ENCODE results near the gene NRN1L. TPM values are rescaled to one million over a fixed set of nuclear protein-coding genes. Genes with fewer than 3 reads are reported as not detected.

The NRN1L gene
- total and polyA plus RNA-seq, 4 donors = 0.14 to 0.33 (median 0.23) TPM

- Histone ChIP-seq H3K9me3 (ENCODE audit: control insufficient read depth in 4 of 4, low read length in 3 of 4) (no peaks in the 10 kb centered on the region), H3K27me3 (ENCODE audit: control insufficient read depth in 4 of 4, insufficient read depth in 4 of 4, low read length in 3 of 4) (no peaks in the 10 kb centered on the region), H3K27ac (ENCODE audit: low read depth in 1 of 2, low read length in 2 of 2) (peak overlapping the region; percentile 87 to 96), H3K4me1 (ENCODE audit: control insufficient read depth in 4 of 4, insufficient read depth in 4 of 4, low read length in 3 of 4) (peaks cover 4 to 34% (median 25%) of the 10 kb centered on the region in 4 donors), H3K9ac (ENCODE audit: low read depth in 1 of 2, low read length in 2 of 2) (peak overlapping the region; percentile 84 to 90), H3K4me3 (ENCODE audit: low read depth in 1 of 3, low read length in 3 of 3) (peak overlapping the region; percentile 65 to 93 (median 78)), H3K36me3 (ENCODE audit: control insufficient read depth in 4 of 4, insufficient read depth in 3 of 4, low read depth in 1 of 4, low read length in 3 of 4) (peaks cover 0 to 18% (median 8%) of the 10 kb centered on the region in 4 donors)
- 2% methylated on average over 55 of the region's 55 CpGs for WGBS
- TF ChIP-seq RAD21 (IDR thresholded peaks at IDR 0.05) = peak; percentile 39 to 41
- TF ChIP-seq REST (IDR thresholded peaks at IDR 0.05) = peak; percentile 80
- peak; percentile 74 for TF ChIP-seq SP1 (IDR thresholded peaks at IDR 0.05)
- no peak for TF ChIP-seq TAF1 (conservative IDR thresholded peaks at IDR 0.05)
- peak; percentile 74 to 93 for TF ChIP-seq GABPA (IDR thresholded peaks at IDR 0.05 in 1 of 2, conservative IDR thresholded peaks at IDR 0.05 in 1 of 2)
- no peak for TF ChIP-seq MAX (IDR thresholded peaks at IDR 0.05)
- peak; percentile 34 to 63 for TF ChIP-seq RXRA (IDR thresholded peaks at IDR 0.05)
- no peak for TF ChIP-seq ZBTB33 (IDR thresholded peaks at IDR 0.05)
- TF ChIP-seq NR2F2 (IDR thresholded peaks at IDR 0.05) = peak; percentile 71
- TF ChIP-seq EGR1 (IDR thresholded peaks at IDR 0.05; ENCODE audit: low read depth in 2 of 2) = peak in 1 of 2 donors; percentile 78
- no peak for TF ChIP-seq FOXA2 (IDR thresholded peaks at IDR 0.05)
- TF ChIP-seq FOXA1 (IDR thresholded peaks at IDR 0.05) = no peak
- TF ChIP-seq ATF3 (IDR thresholded peaks at IDR 0.05) = no peak
- no peak for TF ChIP-seq CTCF (IDR thresholded peaks at IDR 0.05; ENCODE audit: low read depth, low read length, missing input control)
- TF ChIP-seq HNF4A (conservative IDR thresholded peaks at IDR 0.05) = peak in 1 of 2 donors; percentile 15
- TF ChIP-seq HNF4G (IDR thresholded peaks at IDR 0.05) = no peak
- no peak for TF ChIP-seq JUND (IDR thresholded peaks at IDR 0.05)
- TF ChIP-seq YY1 (IDR thresholded peaks at IDR 0.05) = peak; percentile 94
- peak; percentile 90 for DNase-seq (ENCODE audit: low spot score)
Measured at GRCh38 chr16:67935402-67936123, 50.9 kb downstream of the NRN1L start.

Small RNAs within 50 kb of the gene (small RNA-seq; reads per million reads assigned to genes)
- gene AC040162.2 = not detected
- not detected for gene NRN1L

Other genes starting within 250 kb of the NRN1L start
- 1 to 10 TPM in 1 of 2 donors, under 1 TPM in 1; 0.51 to 1.3 TPM for gene CARMIL2, start 239.7 kb upstream of the NRN1L start, total RNA-seq
- gene CARMIL2, start 239.7 kb upstream of the NRN1L start, polyA plus RNA-seq = under 1 TPM in 1 of 2 donors, not detected in 1; 0.39 TPM
- gene ACD, start 224.6 kb upstream of the NRN1L start, total RNA-seq = 1 to 10 TPM; 4.3 to 5.6 TPM
- gene ACD, start 224.6 kb upstream of the NRN1L start, polyA plus RNA-seq = 1 to 10 TPM; 4.7 to 5.6 TPM
- gene PARD6A, start 223.9 kb upstream of the NRN1L start, total RNA-seq = 1 to 10 TPM in 1 of 2 donors, under 1 TPM in 1; 0.42 to 1.4 TPM
- 1 to 10 TPM; 2.2 to 2.4 TPM for gene PARD6A, start 223.9 kb upstream of the NRN1L start, polyA plus RNA-seq
- gene ENKD1, start 218.1 kb upstream of the NRN1L start, total RNA-seq = 1 to 10 TPM; 3.0 to 7.8 TPM
- gene ENKD1, start 218.1 kb upstream of the NRN1L start, polyA plus RNA-seq = 1 to 10 TPM; 2.6 to 6.5 TPM
- 1 to 10 TPM; 1.2 to 1.9 TPM for gene C16orf86, start 218.1 kb upstream of the NRN1L start, total RNA-seq
- gene C16orf86, start 218.1 kb upstream of the NRN1L start, polyA plus RNA-seq = 1 to 10 TPM; 2.3 to 2.6 TPM
- 10 to 100 TPM; 12.7 to 48.8 TPM for gene GFOD2, start 165.6 kb upstream of the NRN1L start, total RNA-seq
- 10 to 100 TPM; 20.7 to 37.1 TPM for gene GFOD2, start 165.6 kb upstream of the NRN1L start, polyA plus RNA-seq
- 10 to 100 TPM in 1 of 2 donors, 1 to 10 TPM in 1; 9.8 to 12.8 TPM for gene RANBP10, start 78.3 kb upstream of the NRN1L start, total RNA-seq
- gene RANBP10, start 78.3 kb upstream of the NRN1L start, polyA plus RNA-seq = 10 to 100 TPM; 14.9 to 15.5 TPM
- under 1 TPM; 0.09 to 0.75 TPM for gene TSNAXIP1, start 78.0 kb upstream of the NRN1L start, total RNA-seq
- 1 to 10 TPM in 1 of 2 donors, under 1 TPM in 1; 0.62 to 1.5 TPM for gene TSNAXIP1, start 78.0 kb upstream of the NRN1L start, polyA plus RNA-seq
- 10 to 100 TPM; 14.1 to 19.7 TPM for gene THAP11, start 42.6 kb upstream of the NRN1L start, total RNA-seq
- gene THAP11, start 42.6 kb upstream of the NRN1L start, polyA plus RNA-seq = 1 to 10 TPM; 6.7 to 9.5 TPM
- 10 to 100 TPM; 27.4 to 69.5 TPM for gene NUTF2, start 38.0 kb upstream of the NRN1L start, total RNA-seq
- gene NUTF2, start 38.0 kb upstream of the NRN1L start, polyA plus RNA-seq = 10 to 100 TPM; 51.0 to 58.7 TPM
- 10 to 100 TPM; 15.9 to 22.7 TPM for gene CENPT, start 37.2 kb upstream of the NRN1L start, total RNA-seq
- gene CENPT, start 37.2 kb upstream of the NRN1L start, polyA plus RNA-seq = 10 to 100 TPM; 11.4 to 26.9 TPM
- gene EDC4, start 11.8 kb upstream of the NRN1L start, total RNA-seq = 10 to 100 TPM; 22.9 to 26.8 TPM
- 10 to 100 TPM; 17.7 to 20.3 TPM for gene EDC4, start 11.8 kb upstream of the NRN1L start, polyA plus RNA-seq
- gene PSKH1, start 8.4 kb downstream of the NRN1L start, total RNA-seq = 10 to 100 TPM; 14.0 to 23.8 TPM
- gene PSKH1, start 8.4 kb downstream of the NRN1L start, polyA plus RNA-seq = 10 to 100 TPM in 1 of 2 donors, 1 to 10 TPM in 1; 8.3 to 13.7 TPM
- gene CTRL, start 47.0 kb downstream of the NRN1L start, total RNA-seq = under 1 TPM; 0.09 to 0.50 TPM
- 1 to 10 TPM in 1 of 2 donors, under 1 TPM in 1; 0.09 to 5.0 TPM for gene CTRL, start 47.0 kb downstream of the NRN1L start, polyA plus RNA-seq
- gene PSMB10, start 52.0 kb downstream of the NRN1L start, total RNA-seq = 10 to 100 TPM; 24.8 to 36.3 TPM
- 10 to 100 TPM; 28.4 to 48.2 TPM for gene PSMB10, start 52.0 kb downstream of the NRN1L start, polyA plus RNA-seq
- gene LCAT, start 59.2 kb downstream of the NRN1L start, total RNA-seq = 10 to 100 TPM; 45.7 to 87.3 TPM
- 100 to 1,000 TPM; 140 to 201 TPM for gene LCAT, start 59.2 kb downstream of the NRN1L start, polyA plus RNA-seq
- gene SLC12A4, start 83.8 kb downstream of the NRN1L start, total RNA-seq = 10 to 100 TPM; 20.0 to 37.3 TPM
- 10 to 100 TPM in 1 of 2 donors, 1 to 10 TPM in 1; 8.0 to 14.1 TPM for gene SLC12A4, start 83.8 kb downstream of the NRN1L start, polyA plus RNA-seq
- gene DPEP3, start 95.6 kb downstream of the NRN1L start, total RNA-seq = under 1 TPM; 0.08 to 0.37 TPM
- under 1 TPM in 1 of 2 donors, not detected in 1; 0.22 TPM for gene DPEP3, start 95.6 kb downstream of the NRN1L start, polyA plus RNA-seq
- 1 to 10 TPM; 1.9 to 2.4 TPM for gene DPEP2, start 114.6 kb downstream of the NRN1L start, total RNA-seq
- 1 to 10 TPM; 1.4 to 1.9 TPM for gene DPEP2, start 114.6 kb downstream of the NRN1L start, polyA plus RNA-seq
- not detected for gene DPEP2NB, start 131.0 kb downstream of the NRN1L start, total RNA-seq
- not detected for gene DPEP2NB, start 131.0 kb downstream of the NRN1L start, polyA plus RNA-seq
- gene DDX28, start 138.3 kb downstream of the NRN1L start, total RNA-seq = 1 to 10 TPM; 7.6 to 8.4 TPM
- gene DDX28, start 138.3 kb downstream of the NRN1L start, polyA plus RNA-seq = 10 to 100 TPM in 1 of 2 donors, 1 to 10 TPM in 1; 8.4 to 11.6 TPM
- gene DUS2, start 138.4 kb downstream of the NRN1L start, total RNA-seq = 10 to 100 TPM in 1 of 2 donors, 1 to 10 TPM in 1; 7.2 to 10.7 TPM
- gene DUS2, start 138.4 kb downstream of the NRN1L start, polyA plus RNA-seq = 1 to 10 TPM; 6.9 to 8.6 TPM
- 10 to 100 TPM; 20.9 to 21.2 TPM for gene NFATC3, start 200.5 kb downstream of the NRN1L start, total RNA-seq
- 10 to 100 TPM in 1 of 2 donors, 1 to 10 TPM in 1; 9.7 to 12.6 TPM for gene NFATC3, start 200.5 kb downstream of the NRN1L start, polyA plus RNA-seq